Thyroid gland (tissue), 4 donors: ENCODE results near the gene SLC28A1. TPM values are rescaled to one million over a fixed set of nuclear protein-coding genes. Genes with fewer than 3 reads are reported as not detected.

ENCODE experiments used
- DNase-seq, 2 donors: peaks; one replicate each; pipeline ENCODE4 v3.0.0-alpha.2; 2019
- H3K27ac ChIP-seq, 3 donors: fragments of 200-600 bp; sonication (generic); 1 replicate in 2 of 3; 2 replicates in 1 of 3; pipeline ENCODE4 v1.5.1; 2016 to 2019; ENCODE audit warnings: mild to moderate bottlenecking in 1 of 3, moderate library complexity in 1 of 3
- H3K27me3 ChIP-seq: fragments of 200-600 bp; sonication (generic); one replicate; pipeline ENCODE4 v1.5.1; 2019
- H3K36me3 ChIP-seq, 2 donors: fragments of 200-600 bp; sonication (generic); one replicate each; pipeline ENCODE4 v1.5.1; 2016 to 2019
- H3K4me1 ChIP-seq, 2 donors: fragments of 200-600 bp; sonication (generic); one replicate each; pipeline ENCODE4 v1.5.1; 2017 to 2019
- H3K4me3 ChIP-seq, 3 donors: fragments of 200-600 bp; sonication (generic); replicated peaks in 1 of 3; 1 replicate in 2 of 3; 2 replicates in 1 of 3; pipeline ENCODE4 v1.5.1; 2016; ENCODE audit warnings: mild to moderate bottlenecking in 1 of 3
- H3K9me3 ChIP-seq: fragments of 200-600 bp; sonication (generic); one replicate; pipeline ENCODE4 v1.5.1; 2017
- CTCF ChIP-seq, 6 experiments: fragments of 200-600 bp in 3 of 6; fragments of 450-650 bp in 3 of 6; sonication (generic) in 3 of 6; IDR thresholded peaks; one replicate each; pipeline ENCODE4 v1.5.1; 2016 to 2019; ENCODE audit warnings: antibody characterized with exemption in 6 of 6, mild to moderate bottlenecking in 2 of 6, inconsistent platforms in 1 of 6, moderate library complexity in 1 of 6
- POLR2A ChIP-seq, 2 donors: fragments of 450-650 bp; IDR thresholded peaks; one replicate each; pipeline ENCODE4 v1.6.1; 2017; ENCODE audit warnings: antibody characterized with exemption in 2 of 2, mild to moderate bottlenecking in 2 of 2, moderate library complexity in 1 of 2
- WGBS, 2 donors: methylation state at CpG; one replicate each; pipeline ENCODE4 v1.1.5; 2017; 5-methylcytosine and 5-hydroxymethylcytosine counted together
- intact Hi-C: fragments of 100-400 bp; cut with DNase I; formaldehyde crosslinking; loops from one replicate; pipeline ENCODE4 v1.15.1; 2023
- total RNA-seq, 4 donors: library from RNA; depleted of rRNA; stranded (reverse); fragments of >200 nt; gene quantifications; one replicate each; pipeline ENCODE4 v1.2.3, GENCODE V29; 2016

The SLC28A1 gene
- total RNA-seq, 4 donors from 2014 or later, result not detected

- TF ChIP-seq CTCF (IDR thresholded peaks at IDR 0.05) (no peak), POLR2A (IDR thresholded peaks at IDR 0.05) (no peak)
- DNase-seq, result no peak
- Histone ChIP-seq H3K36me3 (no peaks in the 10 kb centered on the region), H3K27me3 (no peaks in the 10 kb centered on the region), H3K27ac (no peak overlapping the region), H3K4me1 (peaks cover 0 to 18% of the 10 kb centered on the region in 2 donors), H3K9me3 (no peaks in the 10 kb centered on the region), H3K4me3 (no peak overlapping the region)
- intact Hi-C loops, result no loop called here
- WGBS, 2 donors, result 76 to 89% methylated on average over 2 of the region's 2 CpGs
These were observed 19.3 kb downstream of the SLC28A1 start for GRCh38 chr15:84903751-84904150.

DNA sequence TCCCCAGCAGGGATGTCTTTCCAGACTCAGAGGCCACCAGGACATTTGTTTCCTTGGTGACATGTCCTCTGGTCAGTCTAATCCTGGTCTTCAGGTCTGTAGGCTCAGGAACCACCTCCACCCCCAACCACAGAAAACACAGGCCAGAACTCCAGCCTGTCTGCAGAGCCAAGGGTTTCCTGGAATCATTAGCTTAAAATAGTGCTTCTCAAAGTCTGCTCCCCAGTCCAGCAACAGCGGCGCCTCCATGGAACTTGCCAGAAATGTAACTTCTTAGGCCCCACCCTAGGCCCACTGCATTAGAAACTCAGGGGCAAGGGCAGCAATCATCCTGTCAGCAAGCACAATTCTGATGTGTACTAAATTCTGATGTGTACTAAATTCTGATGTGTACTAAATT, 20.0 kb downstream of the SLC28A1 start:
- Histone ChIP-seq H3K9me3 (no peaks in the 10 kb centered on the region), H3K36me3 (no peaks in the 10 kb centered on the region), H3K4me1 (peaks cover 0 to 19% of the 10 kb centered on the region in 2 donors), H3K4me3 (no peak overlapping the region), H3K27me3 (no peaks in the 10 kb centered on the region), H3K27ac (no peak overlapping the region)
- WGBS, 2 donors, result 83% methylated on average over 2 of the region's 2 CpGs; no CpG with 5 or more reads in 1 of the 2 donors
- DNase-seq, result no peak
- intact Hi-C loops, result no loop called here
- TF ChIP-seq POLR2A (IDR thresholded peaks at IDR 0.05) (no peak), CTCF (IDR thresholded peaks at IDR 0.05) (no peak)

- TF ChIP-seq CTCF (IDR thresholded peaks at IDR 0.05) (no peak), POLR2A (IDR thresholded peaks at IDR 0.05) (no peak)
These were observed 20.8 kb downstream of the SLC28A1 start for GRCh38 chr15:84905016-84905916.

GRCh38 chr15:84907731-84908130, 23.3 kb downstream of the SLC28A1 start:
- no peaks in the 10 kb centered on the region for H3K36me3 ChIP-seq
- peaks cover 6 to 41% of the 10 kb centered on the region in 2 donors for H3K4me1 ChIP-seq
- H3K27ac ChIP-seq, result no peak overlapping the region
- TF ChIP-seq POLR2A (IDR thresholded peaks at IDR 0.05) (no peak), CTCF (IDR thresholded peaks at IDR 0.05) (no peak)
- no peak overlapping the region for H3K4me3 ChIP-seq
- WGBS, 2 donors, result 93 to 96% methylated on average over 4 of the region's 4 CpGs
- no peaks in the 10 kb centered on the region for H3K9me3 ChIP-seq
- no peak for DNase-seq
- no peaks in the 10 kb centered on the region for H3K27me3 ChIP-seq
- intact Hi-C loops, result no loop called here

More at GRCh38 chr15:84905016-84905916, 20.8 kb downstream of the SLC28A1 start:
- intact Hi-C loops, result no loop called here
- Histone ChIP-seq H3K27me3 (no peaks in the 10 kb centered on the region), H3K27ac (no peak overlapping the region), H3K4me3 (no peak overlapping the region), H3K4me1 (peaks cover 0 to 19% of the 10 kb centered on the region in 2 donors), H3K36me3 (no peaks in the 10 kb centered on the region), H3K9me3 (no peaks in the 10 kb centered on the region)
- DNase-seq, result no peak
- 91 to 94% methylated on average over 14 to 15 of the region's 15 CpGs for WGBS, 2 donors

GRCh38 chr15:84908564-84908963, 24.1 kb downstream of the SLC28A1 start:
- no peaks in the 10 kb centered on the region for H3K27me3 ChIP-seq
- 49 to 58% methylated on average over 13 of the region's 13 CpGs for WGBS, 2 donors
- H3K4me3 ChIP-seq, result no peak overlapping the region
- H3K4me1 ChIP-seq, result peaks cover 6 to 49% of the 10 kb centered on the region in 2 donors
- TF ChIP-seq CTCF (IDR thresholded peaks at IDR 0.05) (no peak), POLR2A (IDR thresholded peaks at IDR 0.05) (no peak)
- intact Hi-C loops, result no loop called here
- H3K9me3 ChIP-seq, result no peaks in the 10 kb centered on the region
- H3K36me3 ChIP-seq, result no peaks in the 10 kb centered on the region
- DNase-seq, result peak in 1 of 2 donors; percentile 26
- no peak overlapping the region for H3K27ac ChIP-seq
